T-helper 2 cell treated with Interferon-gamma antibody and Interleukin-4, amounts not matched to agents 100 ng/mL and 5 ng/mL, for 36 hours (primary cell): ENCODE data around the gene TRIO. TPM values are rescaled to one million over a fixed set of nuclear protein-coding genes. Genes with fewer than 3 reads are reported as not detected.
"Not testable (repeated sequence)": the region's sequence is repeated elsewhere in the genome, so short reads cannot be mapped to it uniquely, and the experiment has no call there.

Source experiments
- intact Hi-C: fragments of 100-400 bp; cut with micrococcal nuclease; formaldehyde crosslinking; loops from one replicate; pipeline ENCODE4 v1.15.1; 2023
- total RNA-seq: library from RNA; stranded (reverse); gene quantifications from 2 replicates; pipeline ENCODE4 v1.2.3, GENCODE V29; 2022

The TRIO gene
- total RNA-seq, 1 donor from 2014 or later, result 17.2 TPM

- intact Hi-C loops, result loop anchor here (1.0 to 10.0 kb wide), 8 partner anchors 33 to 506 kb away; partner anchors contain the start of genes OTULIN and TRIO
Observed at GRCh38 chr5:14365831-14366430, 222.8 kb downstream of the TRIO start.

GRCh38 chr5:14366763-14367162 lies 223.6 kb downstream of the TRIO start:
- intact Hi-C loops, result loop anchor here (1.0 to 10.0 kb wide), 7 partner anchors 33 to 506 kb away; partner anchors contain the start of gene TRIO

GRCh38 chr5:14367364-14367763 lies 224.2 kb downstream of the TRIO start:
- intact Hi-C loops, result loop anchor here (5.0 to 10.0 kb wide), 3 partner anchors 45 to 340 kb away; partner anchors contain the start of gene TRIO

- intact Hi-C loops, result loop anchor here (5.0 to 10.0 kb wide), 3 partner anchors 43 to 338 kb away; partner anchors contain the start of gene TRIO
Observed at GRCh38 chr5:14369780-14370179, 226.6 kb downstream of the TRIO start.

GRCh38 chr5:14370386-14370785 lies 227.2 kb downstream of the TRIO start:
- intact Hi-C loops, result no loop called here

- intact Hi-C loops, result no loop called here
Observed at GRCh38 chr5:14373685-14374084, 230.5 kb downstream of the TRIO start.

- intact Hi-C loops, result no loop called here
Observed at GRCh38 chr5:14374100-14374499, 231.0 kb downstream of the TRIO start.

GRCh38 chr5:14376789-14377188 lies 233.6 kb downstream of the TRIO start:
- intact Hi-C loops, result no loop called here

GRCh38 chr5:14379739-14380497 lies 236.8 kb downstream of the TRIO start:
- intact Hi-C loops, result no loop called here

- intact Hi-C loops, result no loop called here
Observed at GRCh38 chr5:14380712-14381111, 237.6 kb downstream of the TRIO start.

GRCh38 chr5:14382640-14383039 lies 239.5 kb downstream of the TRIO start:
- intact Hi-C loops, result no loop called here

- intact Hi-C loops, result no loop called here
Observed at GRCh38 chr5:14383923-14384322, 240.8 kb downstream of the TRIO start.

GRCh38 chr5:14385019-14385418 lies 241.9 kb downstream of the TRIO start:
- intact Hi-C loops, result no loop called here

- intact Hi-C loops, result no loop called here
Observed at GRCh38 chr5:14386884-14387624, 243.9 kb downstream of the TRIO start.

GRCh38 chr5:14388741-14389140 lies 245.6 kb downstream of the TRIO start:
- intact Hi-C loops, result no loop called here

- intact Hi-C loops, result not testable (repeated sequence)
Observed at GRCh38 chr5:14392552-14392951, 249.4 kb downstream of the TRIO start.

GRCh38 chr5:14394365-14394764 lies 251.2 kb downstream of the TRIO start:
- intact Hi-C loops, result no loop called here

GRCh38 chr5:14395411-14395810 lies 252.3 kb downstream of the TRIO start:
- intact Hi-C loops, result no loop called here

- intact Hi-C loops, result no loop called here
Observed at GRCh38 chr5:14396066-14396465, 252.9 kb downstream of the TRIO start.

- intact Hi-C loops, result no loop called here
Observed at GRCh38 chr5:14396737-14397136, 253.6 kb downstream of the TRIO start.

GRCh38 chr5:14397717-14398116 lies 254.6 kb downstream of the TRIO start:
- intact Hi-C loops, result no loop called here
